ENCODE data around the gene PGLYRP3.

PGLYRP3 gene

GRCh38 chr1:153313288-153313687 is 536 bp upstream of the PGLYRP3 start:
- in situ Hi-C loops (cut with MboI; ENCODE audit: low sequenced_read_pairs, unreplicated experiment): no loop called here
- no peak for DNase-seq (ENCODE audit: low spot score)
- no peak for TF ChIP-seq CTCF (IDR thresholded peaks at IDR 0.05; ENCODE audit: borderline replicate concordance, control extremely low read depth, extremely low read depth, insufficient read depth, missing control alignments)

GRCh38 chr1:153310526-153310925 is 2.2 kb downstream of the PGLYRP3 start:
- in situ Hi-C loops (cut with MboI; ENCODE audit: low sequenced_read_pairs, unreplicated experiment): no loop called here
- no peak for DNase-seq (ENCODE audit: low spot score)

GRCh38 chr1:153309441-153309840 is 3.3 kb downstream of the PGLYRP3 start:
- in situ Hi-C loops (cut with MboI; ENCODE audit: low sequenced_read_pairs, unreplicated experiment): no loop called here
- no peak for DNase-seq (ENCODE audit: low spot score)
- no peak for TF ChIP-seq CTCF (IDR thresholded peaks at IDR 0.05; ENCODE audit: borderline replicate concordance, control extremely low read depth, extremely low read depth, insufficient read depth, missing control alignments)

More at GRCh38 chr1:153310526-153310925, 2.2 kb downstream of the PGLYRP3 start:
- no peak for TF ChIP-seq CTCF (IDR thresholded peaks at IDR 0.05; ENCODE audit: borderline replicate concordance, control extremely low read depth, extremely low read depth, insufficient read depth, missing control alignments)

- no peak for DNase-seq (ENCODE audit: low spot score)
- in situ Hi-C loops (cut with MboI; ENCODE audit: low sequenced_read_pairs, unreplicated experiment): no loop called here
- no peak for TF ChIP-seq CTCF (IDR thresholded peaks at IDR 0.05; ENCODE audit: borderline replicate concordance, control extremely low read depth, extremely low read depth, insufficient read depth, missing control alignments)
Observed at GRCh38 chr1:153308540-153308939, 4.2 kb downstream of the PGLYRP3 start.

- no peak for TF ChIP-seq CTCF (IDR thresholded peaks at IDR 0.05; ENCODE audit: borderline replicate concordance, control extremely low read depth, extremely low read depth, insufficient read depth, missing control alignments)
- no peak for DNase-seq (ENCODE audit: low spot score)
- in situ Hi-C loops (cut with MboI; ENCODE audit: low sequenced_read_pairs, unreplicated experiment): no loop called here
Observed at GRCh38 chr1:153307221-153307600, 5.5 kb downstream of the PGLYRP3 start.

- no peak for TF ChIP-seq CTCF (IDR thresholded peaks at IDR 0.05; ENCODE audit: borderline replicate concordance, control extremely low read depth, extremely low read depth, insufficient read depth, missing control alignments)
- DNase-seq (ENCODE audit: low spot score): no peak
Observed at GRCh38 chr1:153306303-153307220, 6.2 kb downstream of the PGLYRP3 start.

More at GRCh38 chr1:153306303-153307220, 6.2 kb downstream of the PGLYRP3 start:
- in situ Hi-C loops (cut with MboI; ENCODE audit: low sequenced_read_pairs, unreplicated experiment): no loop called here
